C4-2B (cell line): Measurements from ENCODE around the gene ALKAL2.

Experiments used
- CTCF ChIP-seq: fragments of 450-650 bp; conservative IDR thresholded peaks from 2 replicates; pipeline ENCODE4 v1.5.1; 2017; ENCODE audit warnings: mild to moderate bottlenecking
- ZFX ChIP-seq: fragments of 450-650 bp; IDR thresholded peaks from 2 replicates; pipeline ENCODE4 v1.6.1; 2017

GRCh38 chr2:310994-311393 lies 23.1 kb upstream of the ALKAL2 start:
- TF ChIP-seq CTCF (no peak), ZFX (no peak)
